ENCODE results near the gene WWC1. TPM values are rescaled to one million over a fixed set of nuclear protein-coding genes. Genes with fewer than 3 reads are reported as not detected.
A peak's percentile ranks its signal among the peaks of the same experiment; 100 is the strongest.

Gene WWC1
- total RNA-seq, 1 experiment from 2014 or later: 97.7 TPM

GRCh38 chr5:168320805-168321204 lies 29.4 kb downstream of the WWC1 start:
- Histone ChIP-seq H3K27ac (no peak overlapping the region), H4K20me1 (ENCODE audit: insufficient read depth) (no peaks in the 10 kb centered on the region), H2AFZ (no peak overlapping the region), H3K9me2 (ENCODE audit: insufficient read depth) (no peaks in the 10 kb centered on the region), H3K4me3 (no peak overlapping the region), H3F3A (ENCODE audit: insufficient read depth, low read depth) (peaks cover 61% of the 10 kb centered on the region), H3K27me3 (ENCODE audit: insufficient read depth, low read depth) (no peaks in the 10 kb centered on the region), H3K9me3 (ENCODE audit: insufficient read depth, low read depth) (no peaks in the 10 kb centered on the region), H3K4me2 (no peak overlapping the region), H3K4me1 (replicated peaks; ENCODE audit: insufficient read depth) (peaks cover 77% of the 10 kb centered on the region), H3K36me3 (ENCODE audit: low read depth) (no peaks in the 10 kb centered on the region), H3K79me2 (ENCODE audit: low read depth) (peaks cover 88% of the 10 kb centered on the region)
- no TSS peak for BruUV-seq (replicated peaks)
- ChIA-PET CTCF (no interaction called here), POLR2A (ENCODE audit: unreplicated experiment) (no interaction called here)
- intact Hi-C loops (cut with micrococcal nuclease; ENCODE audit: unreplicated experiment): no loop called here
- no peak for DNase-seq
- no peak for TF ChIP-seq EZH2 (IDR thresholded peaks at IDR 0.05; ENCODE audit: low read depth)
- no peak for TF ChIP-seq CTCF (conservative IDR thresholded peaks at IDR 0.05)

GRCh38 chr5:168324859-168325630 lies 33.6 kb downstream of the WWC1 start:
- peak overlapping the region; percentile 23; the same call in 1 of the 2 replicates for H3K4me3 ChIP-seq
- BruUV-seq (replicated peaks): TSS peak; percentile 12
- no peaks in the 10 kb centered on the region for H3K27me3 ChIP-seq (ENCODE audit: insufficient read depth, low read depth)
- H4K20me1 ChIP-seq (ENCODE audit: insufficient read depth): 0 out of 2 replicates have a peak, but pooled peaks cover 5% of the 10 kb centered on the region
- H3K9me2 ChIP-seq (ENCODE audit: insufficient read depth): no peaks in the 10 kb centered on the region
- peak overlapping the region; percentile 76 for H3K4me2 ChIP-seq
- H3F3A ChIP-seq (ENCODE audit: insufficient read depth, low read depth): peaks cover 67% of the 10 kb centered on the region
- H3K36me3 ChIP-seq (ENCODE audit: low read depth): no peaks in the 10 kb centered on the region
- no peak overlapping the region for H2AFZ ChIP-seq
- ChIA-PET POLR2A (ENCODE audit: unreplicated experiment) (interaction anchor here (0.6 to 1.4 kb wide), 11 partner anchors 10 to 1026 kb away, joined by 3 to 20 read pairs (median 5); no protein-coding TSS in a partner anchor), CTCF (interaction anchor here (0.6 to 1.6 kb wide), 9 partner anchors 10 to 55 kb away, joined by 3 to 11 read pairs (median 5); no protein-coding TSS in a partner anchor)
- intact Hi-C loops (cut with micrococcal nuclease; ENCODE audit: unreplicated experiment): loop anchor here (1.0 kb wide), 9 partner anchors 8 to 77 kb away; no protein-coding TSS in a partner anchor
- H3K27ac ChIP-seq: peak overlapping the region; percentile 91
- H3K79me2 ChIP-seq (ENCODE audit: low read depth): peaks cover 88% of the 10 kb centered on the region
- no peaks in the 10 kb centered on the region for H3K9me3 ChIP-seq (ENCODE audit: insufficient read depth, low read depth)
- TF ChIP-seq CTCF (conservative IDR thresholded peaks at IDR 0.05): no peak
- no peak for TF ChIP-seq EZH2 (IDR thresholded peaks at IDR 0.05; ENCODE audit: low read depth)
- H3K4me1 ChIP-seq (replicated peaks; ENCODE audit: insufficient read depth): peaks cover 83% of the 10 kb centered on the region
- peak; percentile 91 to 99 for DNase-seq

DNA sequence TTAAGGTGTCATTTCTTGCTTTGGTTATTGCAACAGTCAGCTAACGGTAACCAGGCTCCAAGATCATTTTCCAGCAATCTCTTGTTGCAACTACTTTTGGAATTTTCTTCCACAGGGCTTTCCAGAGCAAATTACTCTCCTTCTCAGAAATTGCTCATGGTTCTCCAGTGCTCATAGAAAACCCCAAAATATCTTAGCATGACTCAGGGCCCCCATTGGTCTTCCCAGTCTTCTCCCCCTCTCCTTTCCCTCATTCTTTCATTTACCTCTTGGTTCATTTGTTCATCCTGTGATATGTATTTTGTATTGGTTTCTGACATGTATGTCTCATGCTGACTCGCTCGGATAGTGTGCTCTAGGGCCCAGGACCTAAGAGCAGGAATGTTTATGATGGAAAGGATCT lies 35.6 kb downstream of the WWC1 start:
- no TSS peak for BruUV-seq (replicated peaks)
- Histone ChIP-seq H3K79me2 (ENCODE audit: low read depth) (peaks cover 88% of the 10 kb centered on the region), H3K27me3 (ENCODE audit: insufficient read depth, low read depth) (no peaks in the 10 kb centered on the region), H3K9me3 (ENCODE audit: insufficient read depth, low read depth) (no peaks in the 10 kb centered on the region), H4K20me1 (ENCODE audit: insufficient read depth) (0 out of 2 replicates have a peak, but pooled peaks cover 5% of the 10 kb centered on the region), H3K4me1 (replicated peaks; ENCODE audit: insufficient read depth) (peaks cover 99% of the 10 kb centered on the region), H3K4me3 (no peak overlapping the region), H2AFZ (no peak overlapping the region), H3K27ac (peak overlapping the region; percentile 78), H3K9me2 (ENCODE audit: insufficient read depth) (no peaks in the 10 kb centered on the region), H3K4me2 (peak overlapping the region; percentile 76), H3F3A (ENCODE audit: insufficient read depth, low read depth) (peaks cover 78% of the 10 kb centered on the region), H3K36me3 (ENCODE audit: low read depth) (no peaks in the 10 kb centered on the region)
- DNase-seq: no peak
- POLR2A ChIA-PET (ENCODE audit: unreplicated experiment): no interaction called here
- intact Hi-C loops (cut with micrococcal nuclease; ENCODE audit: unreplicated experiment): no loop called here
- TF ChIP-seq EZH2 (IDR thresholded peaks at IDR 0.05; ENCODE audit: low read depth) (no peak), CTCF (conservative IDR thresholded peaks at IDR 0.05) (no peak)
- CTCF ChIA-PET: no interaction called here

All from PC-9 (cell line).